TTC549 (cell line): ENCODE measurements around the gene SLC5A12.
A peak's percentile ranks its signal among the peaks of the same experiment; 100 is the strongest.
"Not testable (repeated sequence)": the region's sequence is repeated elsewhere in the genome, so short reads cannot be mapped to it uniquely, and the experiment has no call there.

Experiments used
- FAIRE-seq: peaks from 2 replicates; lab custom pipeline; 2012; peaks lifted over from hg19 to GRCh38; lab: Jason Lieb, UNC

Gene SLC5A12

DNA sequence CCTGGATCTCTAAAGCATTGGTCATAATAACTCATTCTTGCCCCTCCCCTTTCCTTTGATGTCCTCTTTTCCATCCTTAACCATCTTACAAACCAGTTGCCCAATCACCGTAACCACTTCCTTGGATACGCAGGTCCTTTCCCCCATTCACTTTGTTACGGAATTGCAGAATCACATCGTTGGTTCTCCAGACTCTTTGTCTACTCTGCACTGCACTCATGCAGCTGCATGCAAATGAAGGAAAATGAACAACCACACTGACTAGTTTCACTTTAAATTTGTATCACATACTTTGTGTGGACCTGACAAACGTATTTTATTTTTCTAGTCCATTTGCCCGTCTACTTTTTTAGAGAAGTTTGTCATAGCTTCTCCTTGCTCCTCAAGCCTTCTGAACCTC is 69.9 kb downstream of the SLC5A12 start:
- FAIRE-seq: no peak

DNA sequence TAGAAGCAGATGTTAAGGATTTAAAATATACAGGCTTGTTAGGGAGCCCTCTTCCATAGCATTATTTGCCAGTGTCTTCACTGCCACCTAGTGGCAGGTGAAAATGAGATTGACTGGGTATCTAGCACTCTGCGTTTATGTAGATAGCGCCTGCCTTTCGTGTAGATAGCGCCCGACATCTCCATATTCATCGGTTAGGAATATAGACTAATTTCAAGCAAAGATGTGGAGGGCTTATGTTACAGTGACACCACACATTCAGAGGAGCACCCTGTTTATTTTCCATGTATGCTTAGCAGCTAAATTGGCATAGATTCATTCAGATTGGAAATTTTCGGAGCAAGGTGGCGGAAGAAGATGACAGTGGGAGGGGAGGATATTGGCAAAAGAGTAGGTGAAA is 72.0 kb downstream of the SLC5A12 start:
- peak; percentile 9 for FAIRE-seq

DNA sequence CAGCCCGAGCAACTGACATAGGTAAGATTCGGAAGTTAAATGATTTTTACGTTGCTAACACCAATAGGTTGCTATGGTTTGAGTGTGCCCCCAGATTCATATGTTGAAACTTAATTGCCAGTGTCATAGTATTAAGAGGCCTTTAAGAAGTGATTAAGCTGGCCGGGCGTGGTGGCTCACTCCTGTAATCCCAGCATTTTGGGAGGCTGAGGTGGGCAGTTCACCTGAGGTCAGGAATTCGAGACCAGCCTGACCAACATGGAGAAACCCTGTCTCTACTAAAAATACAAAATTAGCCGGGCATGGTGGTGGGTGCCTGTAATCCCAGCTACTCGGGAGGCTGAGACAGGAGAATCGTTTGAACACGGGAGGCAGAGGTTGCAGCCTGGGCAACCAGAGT is 78.5 kb downstream of the SLC5A12 start:
- not testable (repeated sequence) for FAIRE-seq

DNA sequence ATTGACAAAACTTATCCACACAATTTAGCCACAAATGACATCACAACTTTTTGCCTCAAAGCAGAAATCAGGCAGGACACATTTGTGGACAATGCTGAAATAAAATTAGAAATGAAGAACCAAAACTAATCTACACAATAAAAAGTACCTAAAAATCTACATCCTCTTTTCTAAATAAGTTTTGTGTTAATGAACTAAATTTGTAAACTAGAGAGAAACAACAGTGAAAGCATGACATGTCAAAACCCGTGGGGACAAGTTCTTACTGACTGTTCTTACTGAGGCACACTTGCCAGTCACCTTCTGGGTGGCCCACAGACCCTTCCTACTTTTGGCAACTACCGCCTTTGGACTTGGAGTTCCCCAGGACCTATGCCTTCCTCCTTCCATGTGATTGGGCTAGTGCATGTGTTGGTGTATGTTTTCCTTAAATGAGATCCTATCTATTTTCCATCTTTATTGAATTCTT is 89.1 kb downstream of the SLC5A12 start:
- no peak for FAIRE-seq

DNA sequence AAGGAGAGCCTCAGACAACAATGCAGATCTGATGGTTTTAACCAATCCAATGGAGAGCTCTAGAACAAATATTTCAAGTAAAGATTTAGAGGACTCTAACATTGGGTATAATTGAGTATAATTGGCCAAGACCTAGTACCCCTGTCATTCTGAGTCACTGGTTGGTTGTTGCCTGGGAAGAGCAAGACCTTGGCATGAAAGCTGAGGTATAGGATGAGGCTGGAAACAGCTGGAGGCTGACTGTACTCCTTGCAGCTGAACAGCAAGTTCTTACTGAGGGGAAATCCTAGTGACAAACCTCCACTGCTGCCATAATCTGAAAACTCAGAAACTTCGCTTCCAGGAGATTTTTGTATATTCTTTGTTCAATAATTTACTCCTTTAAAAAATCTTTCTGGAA is 95.5 kb downstream of the SLC5A12 start:
- no peak for FAIRE-seq

DNA sequence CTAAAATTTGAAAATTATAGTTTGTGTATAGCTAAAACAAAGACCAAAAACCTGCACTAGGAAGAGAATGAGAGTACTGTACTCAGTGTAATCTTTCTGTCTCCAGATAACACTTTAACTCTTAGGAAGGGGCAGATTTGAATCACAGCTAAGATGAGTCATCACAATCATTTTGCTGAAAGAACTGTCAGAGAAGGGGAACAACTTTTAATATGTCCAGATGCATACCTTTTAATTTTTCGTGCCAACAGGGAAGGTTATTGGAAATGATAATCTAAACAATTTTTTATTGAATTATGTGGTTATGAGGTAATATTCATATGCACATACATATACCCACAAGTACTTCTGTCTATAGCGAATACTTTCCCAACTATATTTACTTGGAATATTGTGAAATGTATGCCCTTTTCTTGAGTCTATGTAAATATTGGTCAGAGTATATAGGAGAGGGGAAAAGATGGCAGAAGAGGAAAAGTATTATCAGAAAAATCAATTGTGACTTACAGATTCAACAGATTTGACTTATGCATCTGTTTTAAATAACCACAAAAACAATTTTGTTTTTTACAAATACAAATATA is 98.7 kb downstream of the SLC5A12 start:
- FAIRE-seq: no peak

DNA sequence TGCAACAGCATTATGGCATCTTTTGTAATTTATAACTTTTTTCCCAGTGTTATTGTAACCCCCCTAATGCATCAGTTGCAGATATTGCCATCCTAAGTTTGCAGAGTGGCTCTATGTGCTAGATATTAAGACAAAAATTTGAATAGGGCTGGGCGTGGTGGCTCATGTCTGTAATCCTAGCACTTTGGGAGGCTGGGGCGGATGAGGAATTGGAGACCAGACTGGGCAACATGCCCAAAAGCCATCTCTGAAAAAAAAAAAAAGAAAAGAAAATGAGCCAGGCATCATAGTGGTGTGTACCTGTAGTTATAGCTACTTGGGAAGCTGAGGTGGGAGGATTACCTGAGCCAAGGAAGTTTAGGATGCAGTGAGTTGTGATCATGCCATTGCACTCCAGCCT is 99.7 kb downstream of the SLC5A12 start:
- FAIRE-seq: no peak

DNA sequence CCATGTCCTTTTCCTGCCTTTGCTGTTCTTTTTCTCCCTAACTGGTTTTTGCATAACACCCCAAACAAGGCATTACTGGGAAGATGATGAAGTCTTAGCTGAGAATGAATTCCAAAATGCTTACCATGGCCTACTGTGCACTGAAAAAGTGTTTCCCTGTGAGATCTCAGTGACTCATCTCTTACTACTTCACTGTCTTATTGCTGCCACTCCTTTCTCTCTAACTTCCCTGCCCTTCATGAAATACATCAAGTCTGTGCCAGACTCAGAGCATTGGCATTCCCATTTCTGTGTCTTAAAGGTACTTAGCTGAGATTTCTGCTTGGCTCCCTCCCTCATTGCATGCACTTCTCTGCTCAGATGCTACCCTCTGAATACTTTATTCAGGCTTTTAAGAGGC is 100.7 kb downstream of the SLC5A12 start:
- FAIRE-seq: no peak

DNA sequence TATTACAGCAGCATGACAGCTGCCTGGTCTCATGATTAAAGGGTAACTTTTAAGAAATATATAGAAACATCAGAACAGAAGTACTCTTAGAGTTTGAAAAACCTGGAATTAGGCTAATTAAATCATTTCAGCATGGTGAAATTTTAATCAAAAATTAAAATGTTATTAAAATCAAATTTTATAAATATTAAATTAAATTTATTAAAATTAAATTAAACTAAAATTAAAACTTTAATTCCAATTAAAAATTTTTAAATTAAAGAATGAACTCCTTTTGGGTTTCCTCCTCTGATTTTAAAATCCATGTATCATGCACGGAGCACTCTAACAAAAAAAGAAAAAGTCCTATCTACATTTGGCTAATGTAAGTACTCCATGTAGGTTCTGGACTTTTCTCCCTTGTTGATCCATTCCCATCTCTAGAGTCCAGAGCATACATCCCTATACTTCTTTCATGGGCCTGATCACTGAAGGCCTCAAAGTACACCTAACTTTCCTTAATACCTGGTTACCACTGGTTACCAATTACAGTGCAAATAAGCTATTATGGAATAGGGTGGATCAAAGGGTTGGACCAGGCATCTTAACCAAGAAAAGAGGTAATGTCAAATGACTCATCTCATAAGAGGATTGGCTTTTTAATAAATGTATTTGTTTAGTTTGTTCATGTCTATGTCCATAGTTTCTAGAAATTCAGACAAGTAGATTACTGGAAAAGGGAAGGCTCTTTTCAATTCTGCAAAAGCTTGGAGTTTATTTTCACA is 101.4 kb downstream of the SLC5A12 start:
- peak; percentile 20 for FAIRE-seq

DNA sequence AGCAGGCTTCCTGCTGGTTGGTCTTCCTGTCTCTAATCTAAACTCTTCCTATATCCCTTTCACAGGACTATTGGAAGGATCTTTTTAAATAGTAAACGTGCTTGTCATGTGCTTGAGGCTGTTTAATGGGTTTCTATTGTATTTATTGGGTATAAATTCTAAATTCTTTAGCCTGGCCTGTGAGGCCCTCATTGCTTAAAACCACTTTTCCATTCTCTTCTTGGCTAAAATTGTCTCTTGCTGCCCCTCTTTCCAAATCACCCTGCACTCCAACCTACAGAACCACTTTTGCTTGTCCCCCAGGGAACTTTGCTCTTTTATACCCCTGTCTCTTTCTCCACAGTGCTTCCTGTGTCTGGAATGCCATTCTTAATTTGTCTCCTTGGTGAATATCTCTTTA is 103.4 kb downstream of the SLC5A12 start:
- no peak for FAIRE-seq
